K562 (cell line): Measurements from ENCODE around the gene RRM2. TPM values are rescaled to one million over a fixed set of nuclear protein-coding genes. Genes with fewer than 3 reads are reported as not detected.

ENCODE experiments used
- ATAC-seq: fragments of 200-7000 bp; cut with Tn5 transposase; 3 replicates; pipeline ENCODE4 v1.9.1; 2020; ENCODE audit warnings: moderate library complexity
- BruUV-seq: library from RNA; stranded (reverse); fragments of 400-500 nt; replicated peaks from 2 replicates; lab custom pipeline; 2021; lab: Mats Ljungman, UMichigan
- CTCF ChIA-PET: fragments of 300-600 bp; formaldehyde crosslinking; extraction: SDS; loops from one replicate; lab custom pipeline; 2021; ENCODE audit warnings: low intra/inter-chr PET ratio; lab: Yijun Ruan, JAX
- POLR2A ChIA-PET: fragments of 300-600, 350-650 bp; sonication (Branson Sonifier 250); formaldehyde crosslinking; extraction: SDS; loops from one replicate; lab custom pipeline; 2021; ENCODE audit warnings: antibody characterized with exemption, inconsistent platforms; lab: Yijun Ruan, JAX
- DNase-seq, 4 experiments: peaks; one replicate each; pipeline versions ENCODE4 v3.0.0 to v3.0.0-alpha.2; 2011 to 2018; ENCODE audit warnings: low spot score in 3 of 4, mixed read lengths in 3 of 4; ENCODE audit errors: extremely low read depth in 1 of 4
- FAIRE-seq: peaks from 2 replicates; lab custom pipeline; 2011; peaks lifted over from hg19 to GRCh38; lab: Jason Lieb, UNC
- H2AFZ ChIP-seq: 2 replicates; pipeline ENCODE4 v1.6.0; 2011; ENCODE audit warnings: low read depth, low read length, control low read depth, inconsistent platforms
- H3K27ac ChIP-seq: fragments of 200-600 bp; 3 replicates; pipeline ENCODE4 v1.8.0; 2011; ENCODE audit warnings: low read depth, mild to moderate bottlenecking, control low read depth, inconsistent platforms, low read length, moderate library complexity, mixed read lengths; ENCODE audit errors: extremely low read depth
- H3K27me3 ChIP-seq, 2 experiments: fragments of 300-600 bp in 1 of 2; 2 replicates in 1 of 2; 3 replicates in 1 of 2; pipeline versions ENCODE4 v1.6.0 to v1.8.0; 2011; ENCODE audit warnings: inconsistent platforms in 2 of 2, low read length in 2 of 2, mild to moderate bottlenecking in 1 of 2, mixed read lengths in 1 of 2, moderate library complexity in 1 of 2; ENCODE audit not compliant: control insufficient read depth in 2 of 2, insufficient read depth in 2 of 2
- H3K36me3 ChIP-seq: fragments of 300-600 bp; 3 replicates; pipeline ENCODE4 v1.8.0; 2011; ENCODE audit warnings: mild to moderate bottlenecking, low read length, inconsistent platforms; ENCODE audit not compliant: control insufficient read depth, insufficient read depth
- H3K4me1 ChIP-seq, 2 experiments: fragments of 200-600 bp in 1 of 2; replicated peaks in 1 of 2; 2 replicates in 1 of 2; 3 replicates in 1 of 2; pipeline versions ENCODE4 v1.5.1 to v1.8.0; 2011; ENCODE audit warnings: inconsistent platforms in 2 of 2, low read length in 2 of 2, mild to moderate bottlenecking in 1 of 2, mixed read lengths in 1 of 2, moderate library complexity in 1 of 2; ENCODE audit not compliant: control insufficient read depth in 2 of 2, insufficient read depth in 2 of 2
- H3K4me2 ChIP-seq: 2 replicates; pipeline ENCODE4 v1.6.1; 2011; ENCODE audit warnings: low read length, control low read depth, inconsistent platforms, mixed read lengths; ENCODE audit not compliant: insufficient read depth
- H3K4me3 ChIP-seq: fragments of 200-600 bp; sonication (generic), shearing (Covaris generic); 2 replicates; pipeline ENCODE4 v1.5.1; 2016; ENCODE audit warnings: control low read depth, inconsistent platforms
- H3K79me2 ChIP-seq: fragments of 200-600 bp; 3 replicates; pipeline ENCODE4 v1.8.0; 2011; ENCODE audit warnings: low read length, inconsistent platforms; ENCODE audit not compliant: control insufficient read depth, insufficient read depth
- H3K9ac ChIP-seq, 2 experiments: 2 replicates each; pipeline versions ENCODE4 v1.6.0 to v1.6.1; 2011; ENCODE audit warnings: low read depth in 2 of 2, low read length in 2 of 2, control low read depth in 1 of 2, inconsistent platforms in 1 of 2, mild to moderate bottlenecking in 1 of 2, mixed read lengths in 1 of 2; ENCODE audit not compliant: insufficient read depth in 1 of 2
- H3K9me1 ChIP-seq: one replicate; pipeline ENCODE4 v1.6.0; 2011; ENCODE audit warnings: inconsistent platforms, mild to moderate bottlenecking, low read length, moderate library complexity; ENCODE audit not compliant: control insufficient read depth, insufficient read depth
- H3K9me3 ChIP-seq: replicated peaks from 2 replicates; pipeline ENCODE4 v1.5.1; 2011; ENCODE audit warnings: low read depth, low read length, inconsistent platforms; ENCODE audit not compliant: control insufficient read depth, insufficient read depth
- H4K20me1 ChIP-seq: replicated peaks from 2 replicates; pipeline ENCODE4 v1.6.1; 2011; ENCODE audit warnings: low read length, inconsistent platforms, mixed read lengths; ENCODE audit not compliant: control insufficient read depth, insufficient read depth
- CHCHD3 ChIP-seq: fragments of 250-450 bp; sonication (Bioruptor Pico); IDR thresholded peaks from 2 replicates; pipeline ENCODE4 v2.1.2; 2022; ENCODE audit warnings: mild to moderate bottlenecking
- CTBP1 ChIP-seq: fragments of 450-650 bp; IDR thresholded peaks from 2 replicates; pipeline ENCODE4 v1.6.1; 2016; ENCODE audit warnings: borderline replicate concordance
- NRF1 ChIP-seq, 2 experiments: fragments of 450-650 bp; IDR thresholded peaks in 1 of 2; conservative IDR thresholded peaks in 1 of 2; 2 replicates each; pipeline ENCODE4 v1.6.1; 2014; ENCODE audit warnings: mild to moderate bottlenecking in 2 of 2
- WGBS: fragments of 100-300 bp; shearing (Covaris generic); methylation state at CpG from one replicate; pipeline ENCODE4 v1.1.6; 2016; ENCODE audit warnings: low coverage, mixed read lengths; ENCODE audit not compliant: insufficient coverage; ENCODE audit errors: missing lambda C conversion rate; 5-methylcytosine and 5-hydroxymethylcytosine counted together
- in situ Hi-C: fragments of 300-500 bp; cut with MboI; formaldehyde crosslinking; loops from 4 replicates; pipeline ENCODE4 v1.15.0; 2018; ENCODE audit warnings: inconsistent platforms, mixed read lengths
- intact Hi-C: fragments of 100-400 bp; cut with micrococcal nuclease; formaldehyde crosslinking; loops from 2 replicates; pipeline ENCODE4 v1.14.2; 2022
- polyA plus RNA-seq, 8 experiments: library from polyadenylated mRNA; depleted of rRNA in 4 of 8; stranded (reverse) in 5 of 8; unstranded in 3 of 8; fragments of >200 nt; fragmentation: Nextera tagmentation in 2 of 8; fragmentation: Illumina TruSeq in 1 of 8; extraction: Ambion mirVana in 2 of 8; extraction: Trizol in 1 of 8; gene quantifications; 2 replicates each; pipeline versions ENCODE4 v1.2.1 to v1.2.3, GENCODE V29; 2011 to 2014; ENCODE audit warnings: inconsistent platforms in 1 of 8, missing spikeins in 1 of 8
- total RNA-seq, 7 experiments: library from RNA; depleted of rRNA in 6 of 7; stranded (reverse); fragments of >200 nt in 6 of 7; fragmentation: Illumina TruSeq in 2 of 7; extraction: Trizol in 2 of 7; gene quantifications; 2 replicates each; pipeline versions ENCODE4 v1.2.1 to v1.2.3, GENCODE V29; 2011 to 2021; ENCODE audit warnings: low replicate concordance in 1 of 7
- TF ChIP-seq, protein P1 (sequence below): fragments of 450-650 bp; IDR thresholded peaks from 2 replicates; pipeline ENCODE4 v1.6.1; 2017; ENCODE audit warnings: antibody characterized with exemption
- TF ChIP-seq, protein P2 (sequence below): fragments of 450-650 bp; conservative IDR thresholded peaks from 2 replicates; pipeline ENCODE4 v1.6.1; 2016; ENCODE audit warnings: missing genetic modification characterization, low read depth, mild to moderate bottlenecking, control low read depth, missing compliant biosample characterization

The RRM2 gene
- total and polyA plus RNA-seq, 9 of the 15 experiments (the other 6 are each of a cell fraction or from before 2014, with no cell fraction given), result 50.1 to 244 (median 128) TPM

DNA sequence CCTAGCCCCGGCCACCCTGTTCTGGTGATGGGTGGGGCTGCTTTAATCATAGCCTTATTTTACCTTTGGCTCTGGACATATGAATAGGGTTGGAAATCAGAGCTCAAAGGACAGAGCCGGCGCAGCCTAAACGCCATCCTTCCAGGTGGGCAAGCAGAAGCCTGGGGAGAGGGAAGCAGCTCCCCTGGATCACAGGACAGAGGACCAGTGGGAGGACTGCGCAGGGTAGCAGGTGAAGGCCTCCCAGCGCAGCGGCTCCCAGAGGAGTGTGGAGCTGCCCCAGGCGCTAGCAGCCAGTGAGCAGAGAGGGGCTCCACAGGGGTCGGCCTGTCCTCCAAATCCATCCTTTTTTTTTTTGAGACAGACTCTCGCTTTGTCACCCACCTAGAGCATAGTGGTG lies 25.9 kb upstream of the RRM2 start:
- no peak overlapping the region for H3K4me3 ChIP-seq
- POLR2A ChIA-PET, result interaction anchor here (0.6 to 1.6 kb wide), 6 partner anchors 9 to 951 kb away, joined by 3 to 5 read pairs (median 3); no protein-coding TSS in a partner anchor
- H3K27me3 ChIP-seq, result peaks cover 8 to 22% of the 10 kb centered on the region in 2 experiments; a peak in 3 of 5 replicates
- 55% methylated on average over 10 of the region's 10 CpGs for WGBS
- no peak overlapping the region for H3K27ac ChIP-seq
- H3K4me2 ChIP-seq, result no peak overlapping the region
- CTCF ChIA-PET, result interaction anchor here (0.6 kb wide), 1 partner anchor 16 kb away, joined by 4 read pairs; no protein-coding TSS in a partner anchor
- FAIRE-seq, result no peak
- H3K36me3 ChIP-seq, result no peaks in the 10 kb centered on the region
- in situ Hi-C loops, result no loop called here
- TF ChIP-seq CTBP1 (no peak), CHCHD3 (CRISPR knock-in tag) (no peak), NRF1 (conservative IDR thresholded peaks at IDR 0.05 in 1 of 2, IDR thresholded peaks at IDR 0.05 in 1 of 2) (0 out of 4 replicates have a peak, but pooled peaks of 1 of the 2 experiments have one; percentile 12)
- TF ChIP-seq, protein P1, sequence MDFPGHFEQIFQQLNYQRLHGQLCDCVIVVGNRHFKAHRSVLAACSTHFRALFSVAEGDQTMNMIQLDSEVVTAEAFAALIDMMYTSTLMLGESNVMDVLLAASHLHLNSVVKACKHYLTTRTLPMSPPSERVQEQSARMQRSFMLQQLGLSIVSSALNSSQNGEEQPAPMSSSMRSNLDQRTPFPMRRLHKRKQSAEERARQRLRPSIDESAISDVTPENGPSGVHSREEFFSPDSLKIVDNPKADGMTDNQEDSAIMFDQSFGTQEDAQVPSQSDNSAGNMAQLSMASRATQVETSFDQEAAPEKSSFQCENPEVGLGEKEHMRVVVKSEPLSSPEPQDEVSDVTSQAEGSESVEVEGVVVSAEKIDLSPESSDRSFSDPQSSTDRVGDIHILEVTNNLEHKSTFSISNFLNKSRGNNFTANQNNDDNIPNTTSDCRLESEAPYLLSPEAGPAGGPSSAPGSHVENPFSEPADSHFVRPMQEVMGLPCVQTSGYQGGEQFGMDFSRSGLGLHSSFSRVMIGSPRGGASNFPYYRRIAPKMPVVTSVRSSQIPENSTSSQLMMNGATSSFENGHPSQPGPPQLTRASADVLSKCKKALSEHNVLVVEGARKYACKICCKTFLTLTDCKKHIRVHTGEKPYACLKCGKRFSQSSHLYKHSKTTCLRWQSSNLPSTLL, result 0 out of 2 replicates have a peak, but pooled peaks have one; percentile 29
- TF ChIP-seq, protein P2, sequence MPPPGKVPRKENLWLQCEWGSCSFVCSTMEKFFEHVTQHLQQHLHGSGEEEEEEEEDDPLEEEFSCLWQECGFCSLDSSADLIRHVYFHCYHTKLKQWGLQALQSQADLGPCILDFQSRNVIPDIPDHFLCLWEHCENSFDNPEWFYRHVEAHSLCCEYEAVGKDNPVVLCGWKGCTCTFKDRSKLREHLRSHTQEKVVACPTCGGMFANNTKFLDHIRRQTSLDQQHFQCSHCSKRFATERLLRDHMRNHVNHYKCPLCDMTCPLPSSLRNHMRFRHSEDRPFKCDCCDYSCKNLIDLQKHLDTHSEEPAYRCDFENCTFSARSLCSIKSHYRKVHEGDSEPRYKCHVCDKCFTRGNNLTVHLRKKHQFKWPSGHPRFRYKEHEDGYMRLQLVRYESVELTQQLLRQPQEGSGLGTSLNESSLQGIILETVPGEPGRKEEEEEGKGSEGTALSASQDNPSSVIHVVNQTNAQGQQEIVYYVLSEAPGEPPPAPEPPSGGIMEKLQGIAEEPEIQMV (tag), result peak; percentile 80
- TF ChIP-seq, all 486 proteins: peak for 3
- no peaks in the 10 kb centered on the region for H3K79me2 ChIP-seq
- ATAC-seq (peak; percentile 27; the same call in 2 of the 3 replicates), DNase-seq (no peak)
- H3K4me1 ChIP-seq, result peaks cover 2 to 14% of the 10 kb centered on the region in 2 experiments; a peak in 3 of 5 replicates
- H2AFZ ChIP-seq, result no peak overlapping the region
- intact Hi-C loops, result loop anchor here (1.0 kb wide), 1 partner anchor 24 kb away; no protein-coding TSS in a partner anchor
- H3K9ac ChIP-seq, result 0 out of 4 replicates have a peak overlapping the region, but pooled peaks of 1 of the 2 experiments have one; percentile 60
- no TSS peak for BruUV-seq
- H4K20me1 ChIP-seq, result no peaks in the 10 kb centered on the region
- H3K9me1 ChIP-seq, result no peaks in the 10 kb centered on the region
- no peaks in the 10 kb centered on the region for H3K9me3 ChIP-seq
